Jurkat, Clone E6-1 (cell line): ENCODE results near the gene C22orf39.
"Not testable (repeated sequence)": the region's sequence is repeated elsewhere in the genome, so short reads cannot be mapped to it uniquely, and the experiment has no call there.

Experiments used
- DNase-seq: peaks from one replicate; pipeline ENCODE4 v3.0.0-alpha.2; 2011; ENCODE audit warnings: low read depth, low spot score
- H3K4me3 ChIP-seq: 2 replicates; pipeline ENCODE4 v1.5.1; 2011; ENCODE audit warnings: mild to moderate bottlenecking, low read length, control low read depth, moderate library complexity

The C22orf39 gene

DNA sequence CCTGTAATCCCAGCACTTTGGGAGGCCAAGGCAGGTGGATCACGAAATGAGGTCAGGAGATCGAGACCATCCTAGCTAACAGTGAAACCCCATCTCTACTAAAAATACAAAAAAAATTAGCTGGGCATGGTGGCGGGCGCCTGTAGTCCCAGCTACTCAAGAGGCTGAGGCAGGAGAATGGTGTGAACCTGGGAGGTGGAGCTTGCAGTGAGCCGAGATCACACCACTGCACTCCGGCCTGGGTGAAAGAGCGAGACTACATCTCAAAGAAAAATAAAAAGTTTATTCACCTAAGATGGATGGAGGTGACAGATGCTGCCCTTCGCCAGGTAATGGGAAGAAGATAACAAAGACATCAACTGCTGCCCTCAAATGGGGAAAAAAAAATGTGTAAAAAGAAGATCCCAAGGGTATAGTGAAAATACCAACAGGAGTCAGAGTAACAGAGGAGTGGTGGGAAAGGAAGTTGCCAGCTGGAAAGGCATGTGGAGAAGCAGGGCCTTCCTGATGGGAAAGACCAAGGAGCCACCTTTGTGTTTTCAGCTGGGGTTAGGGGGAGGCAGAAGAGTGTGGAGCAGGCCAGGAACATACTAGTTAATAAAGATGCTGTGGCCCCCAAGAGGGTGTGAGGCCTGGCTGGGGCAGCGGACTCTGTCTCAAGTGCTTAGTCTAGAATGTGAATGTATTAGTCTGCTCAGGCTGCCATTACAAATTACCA, 10.9 kb downstream of the C22orf39 start:
- DNase-seq, H3K4me3 ChIP-seq: not testable (repeated sequence)

DNA sequence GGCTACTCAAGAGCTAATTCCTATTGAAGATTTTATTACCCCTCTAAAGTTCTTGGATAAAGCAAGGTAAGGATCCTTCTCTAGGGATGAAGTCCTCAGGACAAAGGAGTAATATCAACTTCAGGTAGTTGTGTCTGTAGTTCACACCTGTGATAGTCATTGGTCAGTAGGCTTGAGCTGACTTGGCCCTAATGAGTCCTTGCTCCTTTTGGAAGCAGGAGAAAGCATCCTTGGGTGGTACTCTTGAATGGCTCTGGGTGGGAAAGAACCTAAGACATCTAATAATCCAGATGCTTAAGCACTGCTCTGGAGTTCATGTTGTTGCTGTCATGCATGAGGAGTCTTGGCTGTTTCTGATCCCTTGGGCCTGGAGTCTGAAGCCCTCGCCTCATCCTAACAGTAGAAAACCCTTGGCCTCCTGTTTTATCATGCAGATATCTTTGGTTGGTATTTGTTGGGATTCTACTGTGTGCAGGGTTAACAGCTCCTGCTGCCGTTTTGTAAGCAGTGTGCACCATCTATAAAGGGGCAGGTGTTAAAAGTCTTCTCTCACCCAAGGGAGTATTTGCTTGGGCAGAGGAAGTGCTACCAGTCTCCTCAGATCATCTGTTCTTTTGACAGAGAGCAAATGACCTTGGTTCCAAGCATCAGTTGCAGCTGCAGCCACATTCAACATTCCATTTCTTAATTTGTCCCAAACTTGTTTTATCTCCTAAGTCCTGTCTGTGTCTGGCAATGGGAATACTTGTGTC, 12.5 kb downstream of the C22orf39 start:
- no peak overlapping the region for H3K4me3 ChIP-seq
- no peak for DNase-seq

DNA sequence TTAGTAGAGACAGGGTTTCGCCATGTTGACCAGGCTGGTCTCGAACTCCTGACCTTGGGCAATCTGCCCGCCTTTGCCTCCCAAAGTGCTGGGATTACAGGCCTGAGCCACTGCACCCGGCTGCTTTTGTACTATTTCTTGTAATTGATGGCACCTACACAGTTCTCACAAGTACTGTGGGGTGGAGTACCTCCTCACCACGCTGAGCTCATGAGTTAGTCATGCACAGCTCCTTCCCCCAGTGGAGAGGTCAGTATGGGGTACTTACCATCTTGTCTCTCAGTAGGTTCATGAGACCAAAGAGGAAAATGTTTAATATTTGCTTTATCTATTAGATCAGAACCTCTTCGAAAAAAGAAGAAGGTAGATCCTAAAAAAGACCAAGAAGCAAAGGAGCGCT, 13.1 kb downstream of the C22orf39 start:
- no peak for DNase-seq
- H3K4me3 ChIP-seq: no peak overlapping the region

DNA sequence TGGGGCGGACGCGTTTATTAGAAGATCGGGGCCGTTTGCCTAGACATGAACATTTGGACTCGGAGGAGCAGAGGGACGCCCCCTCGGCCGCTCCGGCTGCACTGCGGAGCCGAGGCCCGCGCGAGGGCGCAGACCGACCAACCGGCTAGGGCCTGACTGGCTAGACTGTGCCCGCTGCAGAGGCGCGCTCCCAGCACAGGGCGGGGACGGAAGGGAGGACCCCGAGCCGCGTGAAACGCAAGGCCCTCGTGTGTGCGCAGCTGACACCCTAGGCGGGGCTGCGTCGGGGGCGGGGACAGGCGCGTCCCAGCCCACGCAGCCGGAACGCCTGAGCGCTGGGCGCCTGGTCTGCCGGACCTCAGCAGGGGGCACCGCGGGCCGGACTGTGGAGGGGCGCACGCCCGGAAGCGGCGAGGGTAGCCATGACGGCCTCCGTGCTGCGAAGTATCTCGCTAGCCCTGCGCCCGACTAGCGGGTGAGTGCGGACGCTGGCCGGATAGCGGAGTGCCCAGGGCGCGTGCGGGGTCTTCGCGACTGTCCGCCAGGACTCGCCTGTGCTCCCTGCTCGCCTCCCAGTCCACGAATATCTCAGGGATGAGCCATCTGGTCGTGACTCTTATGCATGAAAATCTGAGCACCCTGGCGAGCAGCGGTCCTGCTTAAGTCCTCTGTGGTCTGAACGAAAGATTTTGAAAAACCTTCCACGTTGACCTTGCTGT, 15.2 kb downstream of the C22orf39 start, which contains the start of gene MRPL40:
Gene MRPL40, plus strand, starts transcription at position 413 of the 719 bp plus-strand sequence. Its CDS starts 10 bp downstream, at position 423.
- H3K4me3 ChIP-seq: peak within 1 kb of the TSS; percentile 95

DNA sequence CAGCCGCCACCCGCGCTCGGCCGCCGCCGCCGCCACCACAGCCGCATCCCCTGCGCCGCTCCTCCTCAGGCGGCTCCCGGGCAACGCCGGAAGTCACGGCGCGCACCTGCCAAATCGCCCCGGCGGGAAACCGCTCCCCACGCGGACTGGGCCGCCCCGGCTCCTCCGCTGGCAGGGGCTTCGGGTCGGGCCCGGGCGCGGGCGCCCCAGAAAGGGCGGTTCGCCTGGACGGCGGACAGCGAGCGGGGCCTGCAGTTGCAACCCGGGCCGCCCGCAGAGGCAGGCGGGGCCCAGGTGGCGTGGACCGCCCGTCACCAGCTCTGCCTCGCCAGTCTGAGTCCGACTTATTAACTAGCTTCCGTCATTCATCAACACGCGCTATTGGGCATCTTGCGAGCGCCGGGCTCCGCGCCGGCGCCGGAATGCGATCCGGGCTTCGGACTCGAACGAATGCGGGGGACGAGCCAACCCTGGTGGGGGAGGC, 15.8 kb downstream of the C22orf39 start, which contains the start of gene HIRA:
Gene HIRA, minus strand, starts transcription at position 85 of the 484 bp plus-strand sequence. CDS start 257 bp downstream, outside the sequence.
- peak within 1 kb of the TSS; percentile 95 for H3K4me3 ChIP-seq
- peak; percentile 61 for DNase-seq

More for the DNA sequence above, 15.2 kb downstream of the C22orf39 start, which contains the start of gene MRPL40:
- DNase-seq: peak; percentile 81

DNA sequence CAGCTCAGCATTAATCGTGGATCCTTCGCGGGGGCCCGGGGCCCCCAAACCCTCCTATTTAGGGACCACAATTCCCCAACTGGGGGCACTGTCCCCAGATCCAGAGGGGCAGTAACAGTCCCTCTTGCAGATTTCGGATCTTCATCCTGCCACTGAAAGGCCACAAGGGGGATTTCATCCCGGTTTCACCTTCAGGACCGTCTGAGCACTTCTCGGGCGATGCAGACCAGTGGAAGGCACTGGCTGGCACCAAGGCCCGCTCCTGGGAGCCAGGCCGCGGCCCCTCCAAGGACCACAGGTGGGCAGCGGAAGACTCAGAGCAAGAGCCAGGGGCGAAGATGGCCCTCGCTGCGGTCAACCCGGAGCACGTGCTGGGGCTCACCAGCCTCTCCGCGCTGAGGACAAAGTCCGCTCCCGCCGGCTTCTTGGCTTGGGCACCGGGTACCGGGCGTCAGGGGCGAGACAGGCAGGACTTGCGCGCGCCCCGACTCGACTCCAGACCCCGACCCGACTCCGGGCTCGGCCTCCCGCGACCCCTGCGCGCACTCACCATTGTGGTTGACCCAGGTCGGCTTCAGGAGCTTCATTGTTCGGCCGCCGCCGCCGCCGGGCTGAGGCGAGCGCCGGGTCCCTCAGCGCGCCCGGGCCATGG, 16.5 kb downstream of the C22orf39 start:
- no peak for DNase-seq
- peak overlapping the region; percentile 95 for H3K4me3 ChIP-seq

DNA sequence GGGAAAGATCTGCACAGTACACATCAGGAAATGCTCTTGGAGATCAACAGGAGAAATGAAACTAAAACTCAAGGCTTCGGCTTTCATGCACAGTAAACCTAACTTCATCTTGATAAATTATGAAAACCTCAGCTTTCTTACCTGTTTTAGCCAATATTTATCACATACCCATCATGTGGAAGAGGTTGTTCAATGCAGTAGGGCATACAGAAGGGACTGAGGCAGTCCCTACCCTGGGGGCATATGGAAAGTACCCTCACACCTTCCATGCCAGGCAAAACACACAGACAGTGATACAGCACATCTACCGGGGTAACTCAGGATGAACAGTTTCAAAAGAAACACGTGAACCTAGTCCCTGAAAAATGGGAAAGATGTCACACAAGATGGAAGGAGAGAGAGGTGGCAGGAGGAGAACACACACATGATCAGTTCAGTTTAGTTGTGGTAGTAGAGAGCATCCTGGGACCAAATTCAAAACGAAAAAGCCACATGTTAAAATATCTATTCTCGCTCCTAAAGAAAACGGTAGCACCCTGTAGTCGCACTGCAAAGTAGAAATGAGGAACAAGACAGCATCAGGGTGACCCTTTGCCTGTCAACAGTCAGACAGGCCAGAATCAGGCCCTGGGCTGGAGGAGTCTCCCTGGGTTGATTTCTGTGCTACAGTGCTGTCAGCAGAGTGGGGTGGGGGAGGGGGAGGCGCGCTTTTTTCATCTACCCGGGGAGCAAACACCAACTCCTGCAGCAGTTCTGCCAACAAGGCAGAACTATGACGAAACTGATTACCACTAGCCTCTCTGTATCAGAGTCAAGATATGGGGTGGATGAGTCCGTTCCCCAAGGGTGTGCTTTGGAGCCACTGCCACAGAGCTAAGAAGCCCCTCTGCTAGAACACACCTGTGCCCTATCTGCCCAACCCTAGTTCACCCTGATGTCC, 17.3 kb downstream of the C22orf39 start:
- H3K4me3 ChIP-seq: peak overlapping the region; percentile 95
- peak; percentile 82 for DNase-seq

DNA sequence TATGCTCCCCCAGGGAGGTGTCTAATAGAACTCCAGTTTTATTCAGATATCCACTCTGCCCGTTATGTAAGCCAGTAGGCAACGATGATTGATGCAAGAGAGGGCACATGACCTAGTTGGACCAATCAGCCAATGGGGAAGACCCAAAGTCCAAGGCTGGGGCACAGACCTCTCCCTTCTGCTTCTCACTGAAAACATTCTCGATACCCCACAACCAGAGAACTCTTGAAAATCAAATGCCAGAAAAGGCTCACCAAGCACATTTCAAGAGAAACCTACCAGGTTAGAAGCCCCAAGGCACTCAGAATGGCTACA, 23.4 kb downstream of the C22orf39 start:
- H3K4me3 ChIP-seq: no peak overlapping the region
- DNase-seq: no peak

DNA sequence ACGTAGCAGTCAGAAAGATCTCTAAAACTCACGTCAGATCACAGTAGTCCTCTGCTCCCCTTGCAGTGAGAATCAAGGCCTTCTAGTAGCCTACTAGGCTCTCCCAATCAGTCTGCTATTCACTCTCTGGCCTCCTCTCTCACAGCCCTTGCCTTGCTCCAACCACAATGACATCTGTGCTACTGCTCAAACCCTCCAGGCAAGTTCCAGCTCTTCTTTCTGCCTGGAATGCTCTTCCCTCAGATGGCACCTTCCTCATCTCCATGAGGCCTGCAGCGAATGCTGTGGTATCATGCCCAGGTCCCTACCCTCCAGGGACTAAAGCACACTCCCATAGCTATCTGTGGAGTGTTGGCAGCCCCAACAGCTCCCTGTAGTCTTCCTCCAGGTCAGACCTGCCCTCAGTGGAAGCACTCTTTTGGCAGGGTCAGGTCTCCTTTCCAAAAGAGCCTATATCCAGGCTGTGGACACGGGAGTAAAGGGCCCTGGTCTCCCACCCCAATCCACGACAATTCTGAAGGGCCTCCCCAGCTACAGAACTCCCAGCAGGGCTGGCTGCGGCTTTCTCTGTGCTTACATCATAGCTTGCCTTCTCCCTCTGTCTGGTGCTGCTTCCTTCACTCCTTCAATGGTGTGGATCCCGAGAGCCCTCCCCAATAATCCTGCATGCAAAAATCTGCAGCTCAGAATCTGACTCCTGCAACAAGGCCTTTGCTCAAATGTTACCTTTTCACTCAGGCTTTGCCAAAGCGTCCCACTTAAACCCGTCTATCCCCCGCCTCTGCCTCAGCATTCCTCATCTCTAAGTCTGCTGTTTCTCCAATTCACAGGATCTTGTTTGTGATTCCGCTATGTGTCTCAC, 24.8 kb downstream of the C22orf39 start:
- H3K4me3 ChIP-seq: peak overlapping the region; percentile 37
- peak; percentile 69 for DNase-seq

DNA sequence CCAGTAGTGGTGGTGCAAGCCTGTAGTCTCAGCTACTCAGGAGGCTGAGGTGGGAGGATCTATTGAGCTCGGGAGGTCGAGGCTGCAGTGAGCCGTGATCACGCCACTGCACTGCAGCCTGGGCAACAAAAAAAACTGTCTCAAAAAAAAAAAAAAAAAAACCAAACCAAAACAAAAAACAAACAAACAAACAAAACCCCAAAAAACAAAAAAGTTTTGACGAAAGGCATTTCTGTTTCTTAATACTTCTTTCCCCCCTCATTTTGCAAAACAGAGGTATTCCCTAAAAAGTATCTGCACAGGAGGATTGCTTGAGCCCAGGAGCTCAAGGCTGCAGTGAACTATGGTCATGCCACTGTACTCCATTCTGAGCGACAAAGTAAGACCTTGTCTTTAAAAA, 27.2 kb downstream of the C22orf39 start:
- DNase-seq: no peak
- peak overlapping the region; percentile 13 for H3K4me3 ChIP-seq

DNA sequence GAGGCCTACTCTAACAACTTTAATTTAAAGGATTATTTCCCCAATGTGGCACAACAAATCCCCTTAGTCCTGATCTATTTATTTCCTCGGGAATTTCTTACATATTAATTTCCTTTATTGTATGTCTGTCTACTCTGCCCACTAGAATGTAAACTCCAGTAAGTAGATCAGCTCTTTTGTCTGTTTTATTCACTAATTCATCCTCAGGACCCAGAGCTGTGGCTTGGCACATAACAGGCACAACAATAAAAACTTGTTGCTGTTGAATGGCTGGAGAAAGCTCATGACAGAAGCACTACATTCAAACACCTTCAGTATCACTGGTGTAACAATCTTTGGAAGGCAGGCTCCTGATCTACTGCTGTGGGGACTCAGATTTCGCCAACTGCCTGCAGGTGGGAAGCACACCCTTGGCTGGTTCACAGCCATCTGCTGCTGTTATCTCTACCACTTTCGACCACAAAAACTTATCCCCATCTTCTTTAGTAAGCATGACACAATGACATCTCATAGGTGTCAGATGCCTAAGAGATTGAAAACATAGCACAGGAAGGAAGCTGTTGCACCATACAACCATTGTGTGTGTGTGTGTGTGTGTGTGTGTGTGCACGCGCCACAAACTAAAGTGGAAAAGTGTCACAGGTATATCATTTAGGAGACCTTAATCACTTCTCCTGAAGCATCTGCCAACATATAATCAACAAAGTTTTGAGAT, 27.9 kb downstream of the C22orf39 start:
- peak overlapping the region; percentile 27 for H3K4me3 ChIP-seq
- DNase-seq: peak; percentile 99

DNA sequence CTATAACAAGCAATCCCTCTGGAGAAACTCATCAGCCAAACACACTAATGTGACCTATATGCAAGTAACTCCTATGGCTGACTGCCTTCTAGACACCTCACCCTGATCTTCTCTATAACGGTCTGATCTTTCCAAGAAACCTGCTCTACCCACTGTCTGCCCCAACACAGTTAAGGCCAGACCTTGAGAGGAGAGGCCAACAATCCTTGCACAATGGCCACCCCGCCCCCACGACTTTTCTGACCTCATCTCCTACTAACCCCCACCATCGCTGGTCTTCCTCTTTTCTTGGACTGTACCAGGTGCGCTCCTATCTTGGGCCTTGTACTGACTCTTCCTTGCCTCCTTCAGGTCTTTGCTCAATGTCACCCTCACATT, 28.4 kb downstream of the C22orf39 start:
- H3K4me3 ChIP-seq: peak overlapping the region; percentile 27
- DNase-seq: no peak

DNA sequence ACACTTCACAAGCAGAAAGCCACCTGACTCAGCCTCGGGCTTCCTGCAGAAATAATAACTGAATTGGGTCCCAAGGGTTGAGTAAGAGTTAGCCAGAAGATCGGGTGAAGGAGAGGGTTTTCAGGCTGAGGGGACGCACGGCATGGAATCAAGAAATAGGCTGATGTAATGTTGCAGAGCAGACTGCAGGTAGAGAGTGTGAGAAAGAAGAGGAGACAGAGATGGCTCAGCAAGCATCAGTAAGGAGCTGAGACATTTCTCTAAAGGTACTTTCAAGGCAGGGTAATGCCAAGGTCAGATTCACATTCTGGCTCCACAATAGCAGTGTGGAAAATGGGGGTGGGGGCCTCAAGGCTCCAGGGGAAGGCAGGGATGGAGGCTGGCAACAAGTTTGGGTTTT, 34.6 kb downstream of the C22orf39 start:
- no peak overlapping the region for H3K4me3 ChIP-seq
- DNase-seq: no peak

DNA sequence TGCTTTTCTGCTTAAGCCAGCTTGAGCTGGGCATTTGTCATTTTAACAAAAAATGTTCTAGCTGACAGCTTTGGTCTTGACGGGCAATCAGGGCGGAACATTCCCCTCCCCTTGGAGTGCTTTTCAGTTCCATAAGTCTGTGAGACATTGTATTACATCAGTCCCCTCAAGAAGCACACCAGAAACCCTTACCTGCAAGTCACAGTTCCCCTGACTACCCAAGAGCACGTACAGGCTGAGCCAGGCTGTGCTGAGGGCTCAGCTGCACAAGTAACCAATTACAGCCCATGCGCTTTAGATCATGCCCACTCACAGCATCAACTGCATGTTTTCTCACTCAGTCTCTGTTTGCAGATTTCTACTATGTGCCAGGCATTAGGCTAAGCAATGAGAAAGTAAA, 35.0 kb downstream of the C22orf39 start:
- DNase-seq: no peak
- no peak overlapping the region for H3K4me3 ChIP-seq

DNA sequence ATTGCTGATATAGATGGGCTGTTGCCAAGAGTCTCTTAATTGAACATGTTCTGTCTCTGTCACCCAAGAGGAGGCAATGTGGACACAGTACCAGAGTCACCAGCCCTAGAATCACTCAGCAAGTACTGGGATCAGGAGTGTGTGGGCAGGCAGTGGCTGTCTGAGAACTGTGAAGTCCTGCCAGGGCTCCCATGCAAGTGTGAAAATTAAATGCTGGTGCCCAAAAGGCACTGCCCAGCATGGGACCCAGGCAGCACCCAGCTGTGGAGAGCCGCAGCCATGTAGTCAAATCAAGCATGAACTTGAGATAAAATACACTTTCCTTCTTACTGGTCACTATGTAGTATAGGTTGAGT, 35.8 kb downstream of the C22orf39 start:
- H3K4me3 ChIP-seq: no peak overlapping the region
- DNase-seq: no peak

DNA sequence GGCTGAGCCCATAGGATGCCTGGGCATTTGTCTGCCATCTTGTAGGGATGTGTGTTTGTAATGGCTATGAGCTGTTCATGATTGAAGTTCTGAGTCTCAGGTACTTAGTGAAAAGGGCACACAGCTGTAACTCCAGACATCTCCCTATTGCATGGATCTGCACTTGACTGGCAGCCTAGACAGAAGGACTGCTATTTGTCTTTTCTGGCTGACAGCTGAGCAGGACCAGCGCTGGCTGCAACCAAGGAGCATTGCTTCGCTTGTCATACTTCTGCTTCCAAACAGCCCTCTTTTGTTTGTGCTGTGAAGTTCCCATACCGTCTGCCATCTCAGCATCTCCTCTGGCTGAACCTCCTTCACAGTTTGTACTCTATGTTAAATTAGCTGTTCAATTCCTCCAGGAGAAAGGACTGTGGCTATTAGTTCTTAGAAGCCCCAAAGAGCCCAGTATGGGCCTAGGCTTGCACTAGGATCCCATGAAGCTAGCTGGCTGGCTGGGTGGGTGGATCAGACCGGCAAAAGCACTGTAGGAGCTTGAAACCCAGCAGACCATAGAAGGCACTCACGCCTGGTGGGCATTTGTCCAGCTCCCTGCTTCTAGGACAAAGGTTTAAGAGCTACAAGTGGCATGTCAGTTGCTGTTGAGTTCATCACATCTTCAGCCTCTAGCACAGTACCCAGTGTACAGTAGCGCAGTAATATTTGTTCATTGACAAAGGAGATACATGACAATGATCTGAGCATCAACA, 36.4 kb downstream of the C22orf39 start:
- H3K4me3 ChIP-seq: no peak overlapping the region
- DNase-seq: no peak
